HG03469 (cell line): ENCODE measurements around the gene ADAMTS12.

ENCODE experiments used
- ATAC-seq: cut with Tn5 transposase; IDR thresholded peaks from one replicate; pipeline ENCODE4 v1.9.1; 2021; ENCODE audit warnings: mild to moderate bottlenecking, moderate library complexity, moderate number of reproducible peaks; ENCODE audit not compliant: unreplicated experiment

Gene ADAMTS12

GRCh38 chr5:33846851-33847250, 44.9 kb downstream of the ADAMTS12 start:
- ATAC-seq, result no peak

- no peak for ATAC-seq
Measured at GRCh38 chr5:33843579-33843978, 48.2 kb downstream of the ADAMTS12 start.

GRCh38 chr5:33842456-33842855, 49.3 kb downstream of the ADAMTS12 start:
- ATAC-seq, result no peak

DNA sequence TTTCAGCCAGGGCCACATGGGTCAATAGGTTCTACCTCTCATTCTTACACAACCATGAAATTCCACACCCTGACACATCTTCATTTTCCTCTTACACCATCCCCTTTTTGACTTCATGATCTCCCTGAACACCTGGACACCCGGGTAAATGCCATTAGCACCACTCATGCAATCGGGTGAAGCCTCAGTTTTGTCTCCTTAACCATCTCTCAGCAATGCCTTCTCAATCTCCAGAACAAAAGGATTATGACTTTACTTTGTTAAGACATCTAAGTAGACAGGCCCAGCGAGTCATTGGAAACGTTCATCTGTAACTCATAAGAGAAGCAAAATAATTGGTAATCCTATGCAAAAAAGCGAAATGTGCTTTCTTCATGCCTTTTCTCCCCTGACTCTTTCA, 49.9 kb downstream of the ADAMTS12 start:
- ATAC-seq, result no peak

- peak; percentile 86 for ATAC-seq
Measured at GRCh38 chr5:33840927-33841547, 50.8 kb downstream of the ADAMTS12 start.

GRCh38 chr5:33837301-33837700, 54.5 kb downstream of the ADAMTS12 start:
- no peak for ATAC-seq

DNA sequence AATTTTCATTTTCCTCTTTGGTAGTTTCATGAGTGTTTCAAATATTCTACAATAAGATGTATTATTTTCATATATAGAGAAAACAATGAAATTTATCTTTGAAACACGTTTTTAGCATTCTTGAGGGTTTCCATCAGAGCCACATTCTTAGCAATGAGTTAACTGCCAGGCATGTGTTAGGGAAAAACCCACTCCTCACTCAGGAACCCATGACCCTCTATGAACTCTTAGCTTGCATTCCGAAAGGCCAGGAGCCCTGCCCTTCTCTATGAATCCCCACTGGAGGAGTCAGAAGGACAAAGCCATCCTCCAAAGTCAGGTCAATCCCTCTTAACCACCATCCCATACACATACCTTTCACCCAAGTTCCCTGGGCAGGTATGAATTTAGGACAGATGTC, 57.5 kb downstream of the ADAMTS12 start:
- no peak for ATAC-seq

- no peak for ATAC-seq
Measured at GRCh38 chr5:33833237-33833575, 58.6 kb downstream of the ADAMTS12 start.

GRCh38 chr5:33832404-33833236, 59.2 kb downstream of the ADAMTS12 start:
- ATAC-seq, result no peak

DNA sequence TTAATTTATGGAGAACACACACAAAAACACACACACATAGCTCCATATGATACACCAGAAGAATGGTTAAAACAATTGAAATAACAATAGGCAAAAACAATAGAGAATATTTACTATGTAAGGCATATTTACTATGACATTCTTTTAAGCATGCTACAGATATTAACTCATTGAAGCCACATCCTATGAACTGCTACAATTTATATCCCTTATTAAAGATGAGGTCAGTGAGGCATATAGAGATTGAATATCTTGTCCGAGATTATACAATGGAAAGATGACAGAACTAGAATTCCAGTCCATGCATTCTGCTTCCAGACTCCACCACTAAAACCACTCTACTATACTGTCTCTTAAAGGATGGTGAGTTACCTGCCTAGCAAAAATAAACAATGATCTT, 60.7 kb downstream of the ADAMTS12 start:
- no peak for ATAC-seq

DNA sequence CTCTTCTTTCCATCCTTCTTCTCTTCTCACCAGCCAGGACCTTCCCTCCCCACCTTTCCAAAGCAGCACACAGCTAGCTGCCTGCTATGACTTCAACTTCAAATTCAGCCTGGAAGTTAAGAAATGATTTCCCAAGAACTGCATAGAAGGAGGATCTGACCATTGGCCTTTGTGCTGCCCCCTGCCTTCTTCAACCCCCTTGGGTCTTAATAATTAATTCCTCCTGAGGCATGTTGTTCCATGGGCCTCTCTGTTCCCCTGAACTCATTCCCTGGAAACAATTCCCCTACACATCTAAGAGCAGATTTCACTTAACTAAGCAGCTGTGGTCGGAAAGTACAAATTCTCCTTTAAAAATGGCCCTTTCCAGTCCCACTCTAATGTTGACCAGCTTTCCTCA, 62.4 kb downstream of the ADAMTS12 start:
- ATAC-seq, result no peak

- ATAC-seq, result no peak
Measured at GRCh38 chr5:33828626-33829308, 63.0 kb downstream of the ADAMTS12 start.

- ATAC-seq, result no peak
Measured at GRCh38 chr5:33827885-33828284, 63.9 kb downstream of the ADAMTS12 start.

- no peak for ATAC-seq
Measured at GRCh38 chr5:33827018-33827707, 64.6 kb downstream of the ADAMTS12 start.

GRCh38 chr5:33824516-33825195, 67.1 kb downstream of the ADAMTS12 start:
- ATAC-seq, result peak; percentile 82

- ATAC-seq, result no peak
Measured at GRCh38 chr5:33817301-33817700, 74.5 kb downstream of the ADAMTS12 start.

DNA sequence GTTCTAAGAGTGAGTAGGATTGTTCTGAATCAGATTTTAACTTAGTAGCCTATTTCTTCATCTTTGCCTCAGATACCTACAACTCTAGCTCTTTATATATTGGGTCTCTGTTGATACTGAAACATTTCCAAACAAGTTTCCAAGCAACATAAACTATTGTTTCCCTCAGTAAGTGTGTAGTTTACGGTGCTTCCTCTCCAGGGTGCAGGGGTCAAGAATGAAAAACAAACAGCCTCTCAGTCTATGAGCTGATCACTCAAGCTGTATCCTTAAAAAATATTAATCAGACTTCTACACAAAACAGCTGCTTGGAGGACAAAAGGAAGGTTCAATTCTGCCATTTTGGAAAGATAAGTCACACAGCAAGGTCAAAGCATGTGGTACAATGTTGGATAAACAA, 75.0 kb downstream of the ADAMTS12 start:
- no peak for ATAC-seq

GRCh38 chr5:33812746-33813145, 79.0 kb downstream of the ADAMTS12 start:
- no peak for ATAC-seq

DNA sequence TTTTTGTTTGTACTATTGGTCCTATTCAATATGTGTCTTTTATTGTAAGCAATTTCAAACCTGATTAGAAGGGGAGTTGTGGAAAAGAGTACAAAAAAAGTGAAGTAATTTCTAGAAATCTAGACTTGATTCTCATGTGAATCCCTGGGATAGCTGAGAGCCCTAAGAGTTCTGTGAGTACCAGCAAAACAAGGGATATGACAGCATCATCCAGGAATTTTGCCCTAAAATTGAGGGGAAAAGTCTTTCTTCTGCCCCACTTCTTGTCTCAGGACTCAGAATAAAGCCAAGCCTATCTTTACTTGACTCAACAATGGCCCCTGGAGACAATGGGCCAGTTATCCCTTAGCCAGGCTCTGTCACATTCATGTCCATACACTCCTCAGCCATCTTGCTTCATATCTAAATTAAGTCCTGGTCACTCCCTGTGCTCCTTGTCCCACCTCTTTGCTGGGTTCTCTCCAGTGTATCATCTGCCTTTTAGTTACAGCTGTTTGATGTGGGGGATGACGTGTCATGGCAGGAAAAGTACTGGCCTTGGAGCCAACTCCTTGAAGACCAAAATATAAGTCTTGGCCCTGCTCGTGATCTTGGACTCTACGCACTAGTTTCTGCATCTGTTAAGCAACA, 81.2 kb downstream of the ADAMTS12 start:
- ATAC-seq, result no peak

DNA sequence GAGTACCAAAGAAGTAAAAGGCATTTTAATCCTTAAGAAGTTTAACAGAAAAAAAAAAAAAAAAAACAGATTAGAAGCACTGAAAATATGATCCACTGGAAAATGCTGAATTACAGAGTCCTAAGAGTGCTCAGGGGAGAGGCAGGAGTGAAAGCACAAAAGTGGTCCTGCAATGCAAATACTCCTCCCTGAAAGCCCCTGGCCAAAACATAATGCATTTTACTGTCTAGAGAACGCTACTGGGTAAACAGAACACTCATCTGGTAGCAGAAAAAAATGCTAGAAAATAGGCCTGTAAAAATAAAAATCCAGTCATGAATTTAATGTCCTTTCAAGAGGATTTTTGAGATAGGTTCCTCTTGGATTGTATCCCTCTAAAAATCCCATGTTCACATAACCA, 81.9 kb downstream of the ADAMTS12 start:
- ATAC-seq, result no peak
